Vagina (tissue), 2 donors: ENCODE results near the gene ZNF543.

ENCODE experiments used
- POLR2A ChIP-seq, 2 donors: fragments of 450-650 bp; IDR thresholded peaks; one replicate each; pipeline ENCODE4 v1.6.1; 2017; ENCODE audit warnings: antibody characterized with exemption in 2 of 2, mild to moderate bottlenecking in 2 of 2, moderate library complexity in 2 of 2
- POLR2AphosphoS5 ChIP-seq, 2 donors: sonication (generic); formaldehyde crosslinking; IDR thresholded peaks; one replicate each; pipeline ENCODE4 v1.9.0; 2017; ENCODE audit warnings: antibody characterized with exemption in 2 of 2, mild to moderate bottlenecking in 2 of 2, low read depth in 1 of 2; ENCODE audit not compliant: insufficient read depth in 1 of 2

- TF ChIP-seq POLR2A (IDR thresholded peaks at IDR 0.05) (no peak), POLR2AphosphoS5 (IDR thresholded peaks at IDR 0.05; ENCODE audit: insufficient read depth in 1 of 2, low read depth in 1 of 2) (no peak)
Observed at GRCh38 chr19:57357406-57357805, 37.1 kb downstream of the ZNF543 start.
